Esophagus muscularis mucosa (tissue), 4 donors: Measurements from ENCODE around the gene MARCHF4. TPM values are rescaled to one million over a fixed set of nuclear protein-coding genes. Genes with fewer than 3 reads are reported as not detected.

ENCODE experiments used
- DNase-seq: peaks from one replicate; pipeline ENCODE4 v3.0.0-alpha.2; 2017; ENCODE audit errors: extremely low spot score
- H3K27ac ChIP-seq, 4 donors: fragments of 200-600 bp; sonication (generic); replicated peaks in 1 of 4; 1 replicate in 3 of 4; 2 replicates in 1 of 4; pipeline ENCODE4 v1.5.1; 2016 to 2019; ENCODE audit warnings: mild to moderate bottlenecking in 1 of 4
- H3K27me3 ChIP-seq, 4 donors: fragments of 200-600 bp; sonication (generic); one replicate each; pipeline versions ENCODE4 v1.5.1 to v1.6.0; 2016 to 2019
- H3K36me3 ChIP-seq, 4 donors: fragments of 200-600 bp; sonication (generic); one replicate each; pipeline ENCODE4 v1.5.1; 2016 to 2019
- H3K4me1 ChIP-seq, 4 donors: fragments of 200-600 bp; sonication (generic); one replicate each; pipeline ENCODE4 v1.5.1; 2016 to 2019
- H3K4me3 ChIP-seq, 4 donors: fragments of 200-600 bp; sonication (generic); 1 replicate in 2 of 4; 2 replicates in 2 of 4; pipeline ENCODE4 v1.5.1; 2016 to 2019; ENCODE audit warnings: mild to moderate bottlenecking in 4 of 4, moderate library complexity in 1 of 4
- H3K9me3 ChIP-seq, 4 donors: fragments of 200-600 bp; sonication (generic); 1 replicate in 3 of 4; 2 replicates in 1 of 4; pipeline ENCODE4 v1.5.1; 2016 to 2019
- EP300 ChIP-seq: sonication (generic); formaldehyde crosslinking; IDR thresholded peaks from one replicate; pipeline ENCODE4 v1.6.1; 2017; ENCODE audit warnings: antibody characterized with exemption
- POLR2A ChIP-seq: fragments of 450-650 bp; IDR thresholded peaks from one replicate; pipeline ENCODE4 v1.6.1; 2017; ENCODE audit warnings: antibody characterized with exemption, moderate library complexity, mild to moderate bottlenecking, low read depth
- POLR2AphosphoS5 ChIP-seq, 2 donors: sonication (generic); formaldehyde crosslinking; IDR thresholded peaks; one replicate each; pipeline ENCODE4 v1.6.1; 2017; ENCODE audit warnings: antibody characterized with exemption in 2 of 2
- WGBS: methylation state at CpG from one replicate; pipeline ENCODE4 v1.1.5; 2018; 5-methylcytosine and 5-hydroxymethylcytosine counted together
- intact Hi-C: fragments of 100-400 bp; cut with DNase I; formaldehyde crosslinking; loops from one replicate; pipeline ENCODE4 v1.15.1; 2023
- total RNA-seq, 4 donors: library from RNA; depleted of rRNA; stranded (reverse); fragments of >200 nt; gene quantifications; one replicate each; pipeline versions ENCODE4 v1.1.0 to v1.2.1, GENCODE V29; 2016
- TF ChIP-seq, protein P1 (sequence below), 3 experiments: fragments of 200-600 bp in 2 of 3; fragments of 450-650 bp in 1 of 3; sonication (generic) in 2 of 3; IDR thresholded peaks; one replicate each; pipeline ENCODE4 v1.5.1; 2017 to 2019; ENCODE audit warnings: antibody characterized with exemption in 3 of 3, mild to moderate bottlenecking in 2 of 3, moderate library complexity in 1 of 3

The MARCHF4 gene
- total RNA-seq, 4 donors from 2014 or later: not detected

GRCh38 chr2:216369821-216370220 lies 2.5 kb downstream of the MARCHF4 start:
- 77% methylated on average over 9 of the region's 18 CpGs for WGBS
- intact Hi-C loops: no loop called here
- Histone ChIP-seq H3K9me3 (no peaks in the 10 kb centered on the region), H3K27me3 (peaks cover 7 to 91% (median 29%) of the 10 kb centered on the region in 4 donors), H3K27ac (no peak overlapping the region), H3K4me3 (no peak overlapping the region), H3K36me3 (no peaks in the 10 kb centered on the region), H3K4me1 (peaks cover 15 to 19% (median 17%) of the 10 kb centered on the region in 4 donors)
- no peak for DNase-seq
- no peak for TF ChIP-seq POLR2AphosphoS5 (IDR thresholded peaks at IDR 0.05)
- no peak for TF ChIP-seq EP300
- no peak for TF ChIP-seq POLR2A
- TF ChIP-seq, protein P1, sequence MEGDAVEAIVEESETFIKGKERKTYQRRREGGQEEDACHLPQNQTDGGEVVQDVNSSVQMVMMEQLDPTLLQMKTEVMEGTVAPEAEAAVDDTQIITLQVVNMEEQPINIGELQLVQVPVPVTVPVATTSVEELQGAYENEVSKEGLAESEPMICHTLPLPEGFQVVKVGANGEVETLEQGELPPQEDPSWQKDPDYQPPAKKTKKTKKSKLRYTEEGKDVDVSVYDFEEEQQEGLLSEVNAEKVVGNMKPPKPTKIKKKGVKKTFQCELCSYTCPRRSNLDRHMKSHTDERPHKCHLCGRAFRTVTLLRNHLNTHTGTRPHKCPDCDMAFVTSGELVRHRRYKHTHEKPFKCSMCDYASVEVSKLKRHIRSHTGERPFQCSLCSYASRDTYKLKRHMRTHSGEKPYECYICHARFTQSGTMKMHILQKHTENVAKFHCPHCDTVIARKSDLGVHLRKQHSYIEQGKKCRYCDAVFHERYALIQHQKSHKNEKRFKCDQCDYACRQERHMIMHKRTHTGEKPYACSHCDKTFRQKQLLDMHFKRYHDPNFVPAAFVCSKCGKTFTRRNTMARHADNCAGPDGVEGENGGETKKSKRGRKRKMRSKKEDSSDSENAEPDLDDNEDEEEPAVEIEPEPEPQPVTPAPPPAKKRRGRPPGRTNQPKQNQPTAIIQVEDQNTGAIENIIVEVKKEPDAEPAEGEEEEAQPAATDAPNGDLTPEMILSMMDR (IDR thresholded peaks at IDR 0.05): no peak

DNA sequence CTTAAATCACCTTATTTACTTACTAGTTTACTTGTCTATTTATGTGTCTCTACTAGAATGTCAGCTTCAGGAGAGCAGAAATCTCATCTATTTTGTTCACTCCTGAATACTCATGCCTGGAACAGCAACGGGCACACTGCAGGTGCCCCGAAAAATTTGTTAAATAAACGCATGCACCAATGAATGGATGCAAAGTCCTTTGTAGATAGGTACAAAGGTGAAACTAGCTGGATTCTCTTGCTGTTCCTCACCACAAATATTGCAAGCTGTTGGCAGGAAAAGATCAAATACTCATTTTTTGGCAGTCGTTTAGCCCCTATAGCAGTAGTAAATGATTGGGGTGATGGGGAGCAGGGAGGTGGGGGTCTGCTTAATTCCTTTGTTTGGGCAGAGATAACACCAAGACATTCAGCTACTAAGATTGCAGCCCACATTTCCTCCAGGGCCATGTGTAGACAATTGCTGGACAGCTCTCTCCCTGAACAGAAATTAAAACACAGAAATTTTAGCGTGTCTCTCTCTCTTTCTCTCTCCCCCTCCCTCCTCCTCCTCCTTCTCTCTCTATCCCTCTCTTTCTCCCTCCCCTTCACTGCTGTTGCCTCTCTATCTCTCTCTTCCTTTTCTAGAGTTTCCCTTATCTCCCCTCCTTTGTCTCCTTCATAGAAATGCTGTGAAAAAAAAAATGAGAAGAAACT lies 5.4 kb downstream of the MARCHF4 start:
- intact Hi-C loops: no loop called here
- DNase-seq: no peak
- TF ChIP-seq EP300: no peak
- TF ChIP-seq, protein P1 (IDR thresholded peaks at IDR 0.05): no peak
- TF ChIP-seq POLR2A: no peak
- TF ChIP-seq POLR2AphosphoS5 (IDR thresholded peaks at IDR 0.05): no peak
- no peak overlapping the region for H3K27ac ChIP-seq
- H3K4me3 ChIP-seq: no peak overlapping the region
- peaks cover 6 to 74% (median 23%) of the 10 kb centered on the region in 4 donors for H3K27me3 ChIP-seq
- peaks cover 9 to 11% (median 10%) of the 10 kb centered on the region in 4 donors for H3K4me1 ChIP-seq
- no peaks in the 10 kb centered on the region for H3K36me3 ChIP-seq
- no peaks in the 10 kb centered on the region for H3K9me3 ChIP-seq
- 56% methylated on average over 5 of the region's 5 CpGs for WGBS

DNA sequence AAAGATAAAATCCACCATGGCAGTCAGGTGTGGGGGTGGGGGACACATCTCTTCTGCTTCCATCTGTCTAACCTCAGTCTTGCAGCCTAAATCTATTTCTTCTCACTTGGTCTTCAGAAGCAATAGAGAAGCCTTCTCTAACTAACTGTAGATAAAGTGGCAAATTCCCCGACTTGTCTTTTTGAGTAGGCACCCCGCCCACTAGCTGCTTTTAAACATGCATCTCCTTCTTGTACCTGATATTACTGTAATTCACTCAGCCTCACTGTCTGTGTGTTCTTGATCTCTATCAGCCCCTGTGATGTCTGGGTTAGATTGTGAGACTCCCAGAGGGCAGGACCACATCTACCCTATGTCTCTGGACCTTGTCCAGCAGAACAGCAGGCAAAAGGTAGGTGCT lies 6.8 kb downstream of the MARCHF4 start:
- Histone ChIP-seq H3K27me3 (peaks cover 0 to 60% (median 9%) of the 10 kb centered on the region in 4 donors), H3K27ac (no peak overlapping the region), H3K9me3 (no peaks in the 10 kb centered on the region), H3K4me3 (no peak overlapping the region), H3K4me1 (no peaks in the 10 kb centered on the region), H3K36me3 (no peaks in the 10 kb centered on the region)
- intact Hi-C loops: no loop called here
- TF ChIP-seq POLR2AphosphoS5 (IDR thresholded peaks at IDR 0.05): no peak
- TF ChIP-seq, protein P1 (IDR thresholded peaks at IDR 0.05): no peak
- TF ChIP-seq EP300: no peak
- TF ChIP-seq POLR2A: no peak
- no peak for DNase-seq
- WGBS: 100% methylated on average over 2 of the region's 2 CpGs

- TF ChIP-seq POLR2A (no peak), EP300 (no peak), POLR2AphosphoS5 (IDR thresholded peaks at IDR 0.05) (no peak)
- TF ChIP-seq, protein P1 (IDR thresholded peaks at IDR 0.05): no peak
- no peak for DNase-seq
- H3K4me1 ChIP-seq: no peaks in the 10 kb centered on the region
- intact Hi-C loops: no loop called here
- H3K4me3 ChIP-seq: no peak overlapping the region
- 77% methylated on average over 3 of the region's 3 CpGs for WGBS
- no peaks in the 10 kb centered on the region for H3K9me3 ChIP-seq
- H3K36me3 ChIP-seq: no peaks in the 10 kb centered on the region
- peaks cover 0 to 47% (median 1%) of the 10 kb centered on the region in 4 donors for H3K27me3 ChIP-seq
- H3K27ac ChIP-seq: no peak overlapping the region
These were observed 9.1 kb downstream of the MARCHF4 start for GRCh38 chr2:216363221-216363620.
